SK-N-SH (cell line): ENCODE results near the gene PPP2R3A. TPM values are rescaled to one million over a fixed set of nuclear protein-coding genes. Genes with fewer than 3 reads are reported as not detected.
A peak's percentile ranks its signal among the peaks of the same experiment; 100 is the strongest.

ENCODE experiments used
- CTCF ChIA-PET: fragments of 300-600, 350-600 bp; formaldehyde crosslinking; extraction: SDS; loops from one replicate; lab custom pipeline; 2021; lab: Yijun Ruan, JAX
- POLR2A ChIA-PET: fragments of 350-600 bp; sonication (Branson Sonifier 250); formaldehyde crosslinking; extraction: SDS; loops from one replicate; lab custom pipeline; 2020; ENCODE audit warnings: antibody characterized with exemption, inconsistent platforms; lab: Yijun Ruan, JAX
- DNase-seq: peaks from one replicate; pipeline ENCODE4 v3.0.0; 2012
- H2AFZ ChIP-seq: fragments of 200-600 bp; sonication (generic); 2 replicates; pipeline ENCODE4 v1.8.1; 2016; ENCODE audit warnings: antibody characterized with exemption, mild to moderate bottlenecking, low read depth
- H3F3A ChIP-seq: fragments of 200-600 bp; sonication (generic); replicated peaks from 2 replicates; pipeline ENCODE3; 2016; ENCODE audit warnings: antibody characterized with exemption, mild to moderate bottlenecking; ENCODE audit not compliant: insufficient read depth
- H3K27ac ChIP-seq, 2 experiments: fragments of 200-500 bp in 1 of 2; fragments of 200-600 bp in 1 of 2; sonication (Bioruptor generic) in 1 of 2; sonication (generic), shearing (Covaris generic) in 1 of 2; 2 replicates each; pipeline versions ENCODE4 v1.5.1 to v1.6.1; 2014 to 2016; ENCODE audit warnings: low read depth in 2 of 2, inconsistent platforms in 1 of 2, low read length in 1 of 2, mild to moderate bottlenecking in 1 of 2, mixed read lengths in 1 of 2
- H3K27me3 ChIP-seq: fragments of 200-600 bp; sonication (generic), shearing (Covaris generic); 2 replicates; pipeline ENCODE4 v1.6.1; 2016; ENCODE audit warnings: mixed run types; ENCODE audit not compliant: insufficient read depth
- H3K36me3 ChIP-seq, 2 experiments: fragments of 200-500 bp in 1 of 2; fragments of 200-600 bp in 1 of 2; sonication (Bioruptor generic) in 1 of 2; sonication (generic) in 1 of 2; replicated peaks in 1 of 2; 2 replicates each; pipeline versions ENCODE3 to v1.5.1; 2014 to 2016; ENCODE audit warnings: low read length in 1 of 2, mild to moderate bottlenecking in 1 of 2; ENCODE audit not compliant: insufficient read depth in 2 of 2, control insufficient read depth in 1 of 2
- H3K4me1 ChIP-seq, 2 experiments: fragments of 200-500 bp in 1 of 2; fragments of 200-600 bp in 1 of 2; sonication (Bioruptor generic) in 1 of 2; sonication (generic), shearing (Covaris generic) in 1 of 2; 2 replicates each; pipeline versions ENCODE4 v1.5.1 to v1.6.1; 2014 to 2016; ENCODE audit warnings: low read depth in 1 of 2, low read length in 1 of 2, mixed run types in 1 of 2; ENCODE audit not compliant: insufficient read depth in 2 of 2, control insufficient read depth in 1 of 2
- H3K4me2 ChIP-seq: fragments of 200-600 bp; sonication (generic), shearing (Covaris generic); 2 replicates; pipeline ENCODE4 v1.6.1; 2017; ENCODE audit warnings: mixed run types
- H3K4me3 ChIP-seq, 2 experiments: fragments of 200-500 bp in 1 of 2; fragments of 200-600 bp in 1 of 2; sonication (Bioruptor generic) in 1 of 2; sonication (generic), shearing (Covaris generic) in 1 of 2; 2 replicates each; pipeline versions ENCODE4 v1.5.1 to v1.8.1; 2014 to 2016; ENCODE audit warnings: low read depth in 2 of 2, inconsistent platforms in 1 of 2, low read length in 1 of 2, mild to moderate bottlenecking in 1 of 2, mixed read lengths in 1 of 2, moderate library complexity in 1 of 2
- H3K79me2 ChIP-seq: fragments of 200-600 bp; sonication (generic); 2 replicates; pipeline ENCODE4 v1.8.1; 2017; ENCODE audit warnings: mild to moderate bottlenecking; ENCODE audit not compliant: insufficient read depth
- H3K9ac ChIP-seq: fragments of 200-600 bp; sonication (generic); 2 replicates; pipeline ENCODE4 v1.6.1; 2017; ENCODE audit warnings: mixed run types
- H3K9me2 ChIP-seq: fragments of 200-600 bp; sonication (generic); 2 replicates; pipeline ENCODE4 v1.6.1; 2017; ENCODE audit warnings: mixed run types
- H3K9me3 ChIP-seq: fragments of 200-600 bp; sonication (generic); 2 replicates; pipeline ENCODE4 v1.6.1; 2017; ENCODE audit warnings: mixed run types, mild to moderate bottlenecking, moderate library complexity
- H4K20me1 ChIP-seq: fragments of 200-600 bp; sonication (generic); 2 replicates; pipeline ENCODE4 v1.6.1; 2017; ENCODE audit warnings: mild to moderate bottlenecking, mixed run types; ENCODE audit not compliant: insufficient read depth
- CTCF ChIP-seq: fragments of 200-600 bp; sonication (generic); IDR thresholded peaks from 2 replicates; pipeline ENCODE4 v1.6.1; 2017; ENCODE audit warnings: antibody characterized with exemption, mild to moderate bottlenecking, moderate library complexity
- EZH2phosphoT487 ChIP-seq: fragments of 200-600 bp; sonication (generic); IDR thresholded peaks from 2 replicates; pipeline ENCODE4 v1.6.1; 2017; ENCODE audit warnings: low read depth, mixed run types, mild to moderate bottlenecking, antibody characterized with exemption, moderate library complexity, borderline replicate concordance
- GABPA ChIP-seq: IDR thresholded peaks from 2 replicates; pipeline ENCODE4 v1.4.0; 2012; ENCODE audit warnings: low read depth, mild to moderate bottlenecking
- GATA2 ChIP-seq: sonication (generic); formaldehyde crosslinking; IDR thresholded peaks from 2 replicates; pipeline ENCODE4 v1.5.0; 2020; ENCODE audit warnings: mild to moderate bottlenecking, missing genetic modification reagents
- MEF2A ChIP-seq: IDR thresholded peaks from 2 replicates; pipeline ENCODE4 v1.4.0; 2012; ENCODE audit warnings: low read depth, borderline replicate concordance
- NFIC ChIP-seq: IDR thresholded peaks from 2 replicates; pipeline ENCODE4 v1.4.0; 2012; ENCODE audit warnings: borderline replicate concordance
- NRF1 ChIP-seq: IDR thresholded peaks from 2 replicates; pipeline ENCODE4 v1.6.1; 2012; ENCODE audit warnings: low read depth, mild to moderate bottlenecking, low read length
- PBX3 ChIP-seq: IDR thresholded peaks from 2 replicates; pipeline ENCODE4; 2012
- POLR2AphosphoS5 ChIP-seq: IDR thresholded peaks from 2 replicates; pipeline ENCODE4 v1.6.1; 2012; ENCODE audit warnings: low read depth, low read length
- RAD21 ChIP-seq: IDR thresholded peaks from 2 replicates; pipeline ENCODE4 v1.6.1; 2012; ENCODE audit warnings: mild to moderate bottlenecking, low read length
- RXRA ChIP-seq: IDR thresholded peaks from 2 replicates; pipeline ENCODE4 v1.4.0; 2012; ENCODE audit warnings: low read depth, mild to moderate bottlenecking, borderline replicate concordance
- SMC3 ChIP-seq: IDR thresholded peaks from 2 replicates; pipeline ENCODE4 v1.6.1; 2012; ENCODE audit warnings: low read depth, low read length, improper control_type of control experiment
- TEAD4 ChIP-seq: IDR thresholded peaks from 2 replicates; pipeline ENCODE4 v1.4.0; 2012; ENCODE audit warnings: mild to moderate bottlenecking, borderline replicate concordance; ENCODE audit not compliant: insufficient read depth
- USF1 ChIP-seq: IDR thresholded peaks from 2 replicates; pipeline ENCODE4 v1.4.0; 2012; ENCODE audit warnings: low read depth, borderline replicate concordance
- USF2 ChIP-seq: fragments of 150-350 bp; IDR thresholded peaks from 2 replicates; pipeline ENCODE4 v1.6.1; 2017; ENCODE audit warnings: antibody characterized with exemption, low read length, low read depth, borderline replicate concordance
- WGBS: methylation state at CpG from one replicate; pipeline ENCODE4 v1.1.6; 2017; ENCODE audit warnings: low lambda C conversion rate; 5-methylcytosine and 5-hydroxymethylcytosine counted together
- polyA plus RNA-seq, 3 experiments: library from polyadenylated mRNA; depleted of rRNA; stranded (reverse); fragments of >200 nt; gene quantifications; 2 replicates each; pipeline ENCODE4 v1.2.3, GENCODE V29; 2012

Gene PPP2R3A
- polyA plus RNA-seq, 1 of the 3 experiments (the other 2 are of a cell fraction): 3.9 TPM

GRCh38 chr3:136036306-136036705 is 70.8 kb downstream of the PPP2R3A start:
- H3K4me1 ChIP-seq: no peaks in the 10 kb centered on the region
- H3K9ac ChIP-seq: no peak overlapping the region
- no peaks in the 10 kb centered on the region for H3K9me2 ChIP-seq
- ChIA-PET CTCF (interaction anchor here (0.6 to 1.9 kb wide), 3 partner anchors 19 to 163 kb away, joined by 3 to 6 read pairs (median 5); no protein-coding TSS in a partner anchor), POLR2A (no interaction called here)
- peaks cover 5 to 36% of the 10 kb centered on the region in 2 experiments for H3K36me3 ChIP-seq
- H3K9me3 ChIP-seq: no peaks in the 10 kb centered on the region
- no peak overlapping the region for H3K27ac ChIP-seq
- H3K4me3 ChIP-seq: no peak overlapping the region
- no peaks in the 10 kb centered on the region for H4K20me1 ChIP-seq
- no peak overlapping the region for H3K4me2 ChIP-seq
- 84% methylated on average over 3 of the region's 3 CpGs for WGBS
- H3F3A ChIP-seq: no peaks in the 10 kb centered on the region
- peaks cover 25% of the 10 kb centered on the region; the same call in 1 of the 2 replicates for H3K79me2 ChIP-seq
- TF ChIP-seq CTCF: no peak
- no peak for TF ChIP-seq USF1
- TF ChIP-seq EZH2phosphoT487: no peak
- TF ChIP-seq USF2: no peak
- no peak for TF ChIP-seq TEAD4
- TF ChIP-seq GATA2 (CRISPR knock-in tag): 0 out of 2 replicates have a peak, but pooled peaks have one; percentile 21
- no peak for TF ChIP-seq MEF2A
- H2AFZ ChIP-seq: no peak overlapping the region
- no peak for DNase-seq
- H3K27me3 ChIP-seq: no peaks in the 10 kb centered on the region

GRCh38 chr3:136038668-136039067 is 73.1 kb downstream of the PPP2R3A start:
- no peaks in the 10 kb centered on the region for H3K27me3 ChIP-seq
- no peaks in the 10 kb centered on the region for H3K9me2 ChIP-seq
- POLR2A ChIA-PET: no interaction called here
- H3F3A ChIP-seq: no peaks in the 10 kb centered on the region
- no peak overlapping the region for H3K4me2 ChIP-seq
- CTCF ChIA-PET: no interaction called here
- peaks cover 18% of the 10 kb centered on the region; the same call in 1 of the 2 replicates for H3K79me2 ChIP-seq
- H2AFZ ChIP-seq: no peak overlapping the region
- WGBS: 81% methylated on average over 2 of the region's 2 CpGs
- no peak for TF ChIP-seq PBX3
- TF ChIP-seq USF1: no peak
- TF ChIP-seq NFIC: no peak
- no peak for TF ChIP-seq RAD21
- TF ChIP-seq POLR2AphosphoS5: no peak
- no peak for TF ChIP-seq SMC3
- TF ChIP-seq NRF1: no peak
- no peak for TF ChIP-seq GABPA
- TF ChIP-seq USF2: no peak
- no peak for TF ChIP-seq RXRA
- TF ChIP-seq MEF2A: no peak
- H3K4me3 ChIP-seq: no peak overlapping the region
- H3K4me1 ChIP-seq: no peaks in the 10 kb centered on the region
- H3K27ac ChIP-seq: no peak overlapping the region
- no peaks in the 10 kb centered on the region for H3K9me3 ChIP-seq
- peaks cover 5 to 35% of the 10 kb centered on the region in 2 experiments for H3K36me3 ChIP-seq
- DNase-seq: no peak
- H4K20me1 ChIP-seq: no peaks in the 10 kb centered on the region
- no peak overlapping the region for H3K9ac ChIP-seq
